Motor neuron (in vitro differentiated cells): ENCODE data around the gene KRT7. TPM values are rescaled to one million over a fixed set of nuclear protein-coding genes. Genes with fewer than 3 reads are reported as not detected.

ENCODE experiments used
- ATAC-seq, 8 experiments: fragments of 200-7000 bp; cut with Tn5 transposase; replicated peaks in 6 of 8; 2 replicates each; pipeline ENCODE4 v1.8.0; 2021; ENCODE audit warnings: mild to moderate bottlenecking in 8 of 8, moderate library complexity in 8 of 8
- H3K27ac ChIP-seq, 2 donors: fragments of 250-450 bp; sonication (Bioruptor Pico); 2 replicates each; pipeline ENCODE4 v1.9.0; 2021; ENCODE audit warnings: antibody characterized with exemption in 2 of 2, mild to moderate bottlenecking in 2 of 2, moderate library complexity in 1 of 2
- H3K4me1 ChIP-seq, 2 donors: fragments of 250-450 bp; sonication (Bioruptor Pico); replicated peaks in 1 of 2; 2 replicates each; pipeline ENCODE4 v1.6.1; 2021; ENCODE audit warnings: antibody characterized with exemption in 2 of 2, mild to moderate bottlenecking in 2 of 2, moderate library complexity in 1 of 2
- H3K4me3 ChIP-seq, 5 donors: fragments of 250-450 bp; sonication (Bioruptor Pico); 2 replicates each; pipeline ENCODE4 v1.9.0; 2021; ENCODE audit warnings: antibody characterized with exemption in 5 of 5, mild to moderate bottlenecking in 5 of 5, moderate library complexity in 4 of 5
- WGBS, 10 experiments: fragments of 450-650 bp; shearing (Covaris generic); methylation state at CpG; one replicate each; pipeline ENCODE4 v1.0.0; 2022; 5-methylcytosine and 5-hydroxymethylcytosine counted together
- in situ Hi-C, 9 experiments: fragments of 400-800 bp; cut with MboI; loops; one replicate each; pipeline ENCODE4 v1.15.0; 2021; ENCODE audit warnings: low sequenced_read_pairs in 9 of 9, low pct_unique_long_range_greater_than_20kb in 2 of 9; ENCODE audit not compliant: unreplicated experiment in 9 of 9
- total RNA-seq, 8 experiments: library from RNA; unstranded; fragments of 300-600 nt; gene quantifications; 2 replicates each; pipeline versions ENCODE4 v1.2.3 to v1.2.4, GENCODE V29; 2022

Gene KRT7
- total RNA-seq, 8 experiments from 2014 or later = 0.78 to 5.8 (median 2.4) TPM; not detected in 2

GRCh38 chr12:52294803-52295202, 61.8 kb downstream of the KRT7 start:
- in situ Hi-C loops = no loop called here
- Histone ChIP-seq H3K27ac (no peak overlapping the region), H3K4me1 (no peaks in the 10 kb centered on the region), H3K4me3 (no peak overlapping the region)
- WGBS, 10 experiments = 0 to 50% (median 6%) methylated on average over 1 of the region's 1 CpG; no CpG with 5 or more reads in 2 of the 10 experiments
- no peak for ATAC-seq

DNA sequence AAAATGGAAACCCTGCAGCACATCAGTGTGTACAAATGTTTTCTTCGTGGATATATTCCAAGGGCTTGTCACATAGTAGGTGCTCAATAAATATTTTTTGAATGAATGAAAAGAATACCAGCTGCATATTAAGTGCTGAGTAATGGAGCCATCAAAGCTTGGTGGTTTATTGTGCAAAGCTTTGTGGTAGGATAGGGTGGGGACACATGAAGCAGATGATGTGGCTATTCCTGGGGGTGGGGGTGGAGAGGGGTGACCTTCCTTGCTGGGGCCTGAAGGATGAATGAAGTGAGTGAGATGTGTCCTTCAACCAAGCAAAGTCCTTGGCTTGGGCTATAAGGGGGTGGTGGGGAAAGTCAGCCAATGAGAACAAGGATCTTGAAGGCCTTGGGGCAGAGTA, 62.6 kb downstream of the KRT7 start:
- Histone ChIP-seq H3K4me3 (no peak overlapping the region), H3K4me1 (no peaks in the 10 kb centered on the region), H3K27ac (no peak overlapping the region)
- ATAC-seq = peak in 2 of 8 experiments; percentile 31 to 64
- in situ Hi-C loops = no loop called here
- 0 to 56% (median 25%) methylated on average over 1 of the region's 1 CpG; no CpG with 5 or more reads in 7 of the 10 experiments for WGBS, 10 experiments

GRCh38 chr12:52296572-52297215, 63.7 kb downstream of the KRT7 start:
- peak in 1 of 8 experiments; percentile 21 for ATAC-seq
- H3K4me3 ChIP-seq = no peak overlapping the region

More at GRCh38 chr12:52296572-52297215, 63.7 kb downstream of the KRT7 start:
- no peak overlapping the region for H3K27ac ChIP-seq
- WGBS, 10 experiments = 43 to 72% (median 59%) methylated on average over 1 to 3 of the region's 5 CpGs; no CpG with 5 or more reads in 4 of the 10 experiments
- in situ Hi-C loops = no loop called here
- no peaks in the 10 kb centered on the region for H3K4me1 ChIP-seq

Other genes starting within 250 kb of the KRT7 start
- gene TAMALIN, start 226.3 kb upstream of the KRT7 start, total RNA-seq = 10 to 100 TPM in 3 of 8 experiments, 1 to 10 TPM in 5; 2.9 to 45.8 (median 5.7) TPM
- 10 to 100 TPM in 2 of 8 experiments, 1 to 10 TPM in 6; 3.4 to 11.8 (median 7.7) TPM for gene NR4A1, start 181.8 kb upstream of the KRT7 start, total RNA-seq
- gene ATG101, start 163.3 kb upstream of the KRT7 start, total RNA-seq = 10 to 100 TPM; 27.4 to 55.1 (median 35.8) TPM
- gene SMIM41, start 153.5 kb upstream of the KRT7 start, total RNA-seq = not detected
- gene KRT80, start 41.2 kb upstream of the KRT7 start, total RNA-seq = under 1 TPM in 6 of 8 experiments, not detected in 2; 0.14 to 0.85 (median 0.26) TPM
- under 1 TPM in 4 of 8 experiments, not detected in 4; 0.14 to 0.59 (median 0.33) TPM for gene KRT86, start 41.4 kb downstream of the KRT7 start, total RNA-seq
- gene KRT81, start 58.3 kb downstream of the KRT7 start, total RNA-seq = under 1 TPM in 2 of 8 experiments, not detected in 6; 0.49 to 0.58 TPM
- under 1 TPM in 2 of 8 experiments, not detected in 6; 0.14 to 0.28 TPM for gene KRT83, start 88.2 kb downstream of the KRT7 start, total RNA-seq
- gene KRT85, start 134.2 kb downstream of the KRT7 start, total RNA-seq = 1 to 10 TPM in 1 of 8 experiments, under 1 TPM in 4, not detected in 3; 0.08 to 9.3 (median 0.14) TPM
- under 1 TPM in 4 of 8 experiments, not detected in 4; 0.13 to 0.24 (median 0.14) TPM for gene KRT84, start 152.4 kb downstream of the KRT7 start, total RNA-seq
- under 1 TPM in 2 of 8 experiments, not detected in 6; 0.14 TPM for gene KRT82, start 173.1 kb downstream of the KRT7 start, total RNA-seq
- under 1 TPM in 4 of 8 experiments, not detected in 4; 0.08 to 0.66 (median 0.12) TPM for gene KRT75, start 201.1 kb downstream of the KRT7 start, total RNA-seq
- under 1 TPM in 2 of 8 experiments, not detected in 6; 0.05 to 0.24 TPM for gene KRT6B, start 218.9 kb downstream of the KRT7 start, total RNA-seq
- gene KRT6C, start 240.6 kb downstream of the KRT7 start, total RNA-seq = under 1 TPM in 2 of 8 experiments, not detected in 6; 0.38 to 0.71 TPM